GM18951 (cell line): ENCODE data around the gene DIP2C.
"Not testable (repeated sequence)": the region's sequence is repeated elsewhere in the genome, so short reads cannot be mapped to it uniquely, and the experiment has no call there.

Source experiments
- POLR2A ChIP-seq: IDR thresholded peaks from 4 replicates; pipeline ENCODE4 v1.6.1; 2011; ENCODE audit warnings: mild to moderate bottlenecking; ENCODE audit not compliant: insufficient read length, insufficient read depth; ENCODE audit errors: extremely low read depth
- in situ Hi-C: fragments of 300-500 bp; cut with MboI; formaldehyde crosslinking; loops from one replicate; pipeline ENCODE4 v1.12.0; 2022; ENCODE audit warnings: low sequenced_read_pairs, mixed read lengths, inconsistent platforms; ENCODE audit not compliant: unreplicated experiment

Gene DIP2C

DNA sequence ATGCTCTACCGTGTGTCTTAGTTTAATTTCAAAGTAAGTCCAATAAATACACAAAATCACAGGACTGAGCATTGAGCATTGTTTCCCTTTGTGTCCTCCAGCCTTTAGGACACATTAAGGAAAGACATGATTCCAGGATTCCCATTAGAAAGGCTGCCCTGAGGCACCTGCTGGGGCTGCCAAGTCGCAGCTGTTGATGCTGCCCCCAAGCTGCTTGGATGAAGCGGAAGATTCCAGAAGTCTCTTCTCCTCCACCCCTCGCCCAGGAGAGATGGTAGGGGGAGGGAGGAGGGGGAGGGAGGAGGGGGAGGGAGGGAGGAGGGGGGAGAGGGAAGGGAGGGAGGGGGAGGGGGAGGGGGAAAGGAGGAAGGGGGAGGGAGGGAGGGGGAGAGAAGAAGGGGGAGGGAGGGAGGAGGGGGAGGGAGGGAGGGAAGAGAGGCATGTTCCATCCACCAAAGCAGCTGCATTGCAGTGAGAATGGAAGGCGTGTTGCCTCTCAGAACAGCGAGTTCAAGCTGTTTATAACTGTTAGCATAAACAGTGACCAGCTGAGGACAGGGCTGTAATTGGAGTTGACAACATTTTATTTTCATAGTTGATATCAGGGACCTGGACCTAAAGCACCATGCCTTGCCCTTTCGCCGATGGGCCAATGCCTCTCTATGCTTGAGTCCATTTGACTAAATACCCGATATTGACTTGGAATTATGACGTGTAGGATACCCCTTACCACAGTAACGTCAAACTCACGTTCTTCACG, 67.3 kb downstream of the DIP2C start:
- TF ChIP-seq POLR2A = no peak
- in situ Hi-C loops = no loop called here

- no peak for TF ChIP-seq POLR2A
- in situ Hi-C loops = no loop called here
Measured at GRCh38 chr10:621513-621912, 68.0 kb downstream of the DIP2C start.

- in situ Hi-C loops = no loop called here
- TF ChIP-seq POLR2A = no peak
Measured at GRCh38 chr10:620971-621370, 68.5 kb downstream of the DIP2C start.

GRCh38 chr10:620417-620816, 69.1 kb downstream of the DIP2C start:
- no peak for TF ChIP-seq POLR2A
- in situ Hi-C loops = no loop called here

DNA sequence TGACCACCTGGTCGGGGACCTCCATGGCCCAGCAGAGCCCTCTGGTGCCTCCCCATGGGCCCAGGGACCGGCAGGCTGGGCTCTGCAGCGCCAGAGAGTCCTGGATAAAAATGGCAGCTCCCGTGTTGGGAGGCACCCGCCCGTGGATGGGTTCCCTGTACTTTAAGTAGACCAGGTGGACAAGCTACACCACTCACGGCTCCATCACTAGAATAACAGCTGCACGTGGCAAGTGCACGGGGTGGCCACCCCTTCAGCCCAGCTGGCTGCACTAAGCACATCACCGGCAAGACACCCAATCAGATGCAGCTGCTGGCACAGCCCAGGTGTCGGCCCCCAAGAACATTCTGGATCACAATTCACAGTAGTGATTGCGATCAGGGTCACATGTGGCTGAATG, 69.8 kb downstream of the DIP2C start:
- no peak for TF ChIP-seq POLR2A
- in situ Hi-C loops = no loop called here

- in situ Hi-C loops = no loop called here
- no peak for TF ChIP-seq POLR2A
Measured at GRCh38 chr10:618229-618989, 71.1 kb downstream of the DIP2C start.

GRCh38 chr10:617471-617870, 72.0 kb downstream of the DIP2C start:
- in situ Hi-C loops = no loop called here
- no peak for TF ChIP-seq POLR2A

DNA sequence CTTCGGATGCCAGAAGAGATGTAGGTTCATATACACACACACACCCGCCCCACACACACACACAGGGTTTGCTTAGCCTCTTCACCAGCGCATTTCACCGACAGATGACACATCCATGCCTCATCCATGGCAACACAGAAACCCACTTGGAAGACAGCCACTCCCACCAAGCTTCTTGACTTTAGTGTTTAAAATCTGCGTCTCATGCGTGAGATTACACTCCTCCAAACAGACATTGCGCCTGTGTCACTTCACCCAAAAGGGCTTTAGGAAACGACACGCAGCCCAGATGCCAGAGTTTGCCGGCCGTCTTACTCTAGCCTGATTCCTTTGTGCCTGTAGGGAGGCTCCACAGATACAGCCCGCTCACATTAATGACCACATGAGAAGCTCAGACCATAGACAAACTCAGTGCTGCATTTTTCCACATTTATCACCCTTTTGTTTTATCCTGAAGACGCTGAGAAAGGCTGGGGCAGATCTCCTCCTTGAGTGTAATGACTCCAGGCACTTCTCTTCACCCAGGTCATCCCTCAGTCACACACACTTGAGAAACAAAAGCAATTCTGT, 73.8 kb downstream of the DIP2C start:
- in situ Hi-C loops = no loop called here
- no peak for TF ChIP-seq POLR2A

- TF ChIP-seq POLR2A = no peak
- in situ Hi-C loops = no loop called here
Measured at GRCh38 chr10:614790-615582, 74.5 kb downstream of the DIP2C start.

- no peak for TF ChIP-seq POLR2A
- in situ Hi-C loops = no loop called here
Measured at GRCh38 chr10:614139-614711, 75.2 kb downstream of the DIP2C start.

GRCh38 chr10:613271-614138, 76.0 kb downstream of the DIP2C start:
- TF ChIP-seq POLR2A = no peak
- in situ Hi-C loops = no loop called here

DNA sequence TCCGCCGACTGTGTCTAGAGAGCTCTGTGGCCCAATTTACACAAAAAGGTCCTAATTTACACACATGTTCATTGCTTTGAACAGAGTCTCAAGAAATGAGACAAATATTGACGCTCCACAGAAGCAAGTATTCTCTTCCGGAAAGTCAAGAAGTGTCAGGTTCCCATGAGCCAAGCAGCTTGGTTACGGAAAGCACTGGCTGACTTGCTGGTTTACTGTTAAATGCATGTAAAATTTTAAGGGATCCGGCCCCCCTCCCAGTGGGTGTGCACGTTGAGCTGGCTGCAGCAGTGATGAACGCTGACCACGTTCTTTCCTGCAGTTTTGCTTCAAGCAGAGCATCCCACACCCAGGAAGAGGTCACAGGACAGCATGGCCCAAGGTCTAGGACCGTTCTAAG, 76.8 kb downstream of the DIP2C start:
- in situ Hi-C loops = no loop called here
- TF ChIP-seq POLR2A = no peak

DNA sequence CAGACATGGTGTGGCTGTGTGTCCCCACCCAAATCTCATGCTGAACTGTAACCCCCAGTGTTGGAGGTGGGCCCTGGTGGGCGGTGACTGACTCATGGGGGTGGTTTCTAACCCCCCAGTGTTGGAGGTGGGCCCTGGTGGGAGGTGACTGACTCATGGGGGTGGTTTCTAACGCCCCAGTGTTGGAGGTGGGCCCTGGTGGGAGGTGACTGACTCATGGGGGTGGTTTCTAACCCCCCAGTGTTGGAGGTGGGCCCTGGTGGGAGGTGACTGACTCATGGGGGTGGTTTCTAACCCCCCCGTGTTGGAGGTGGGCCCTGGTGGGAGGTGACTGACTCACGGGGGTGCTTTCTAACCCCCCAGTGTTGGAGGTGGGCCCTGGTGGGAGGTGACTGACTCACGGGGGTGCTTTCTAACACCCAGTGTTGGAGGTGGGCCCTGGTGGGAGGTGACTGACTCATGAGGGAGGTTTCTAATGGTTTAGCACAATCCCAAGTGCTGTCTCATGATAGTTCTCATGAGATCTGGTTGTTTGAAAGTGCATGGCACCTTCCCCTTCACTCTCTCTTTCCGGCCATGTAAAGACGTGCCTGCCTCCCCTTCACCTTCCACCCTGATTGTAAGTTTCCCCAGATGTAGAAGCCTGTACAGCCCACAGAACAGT, 78.7 kb downstream of the DIP2C start:
- in situ Hi-C loops = not testable (repeated sequence)
